Activated CD4-positive, alpha-beta T cell treated with anti-CD3 and anti-CD28 coated beads, Interleukin-2, amount 50 U/mL, for 16 hours (primary cell): ENCODE results near the gene SMCHD1.

Experiments used
- DNase-seq: peaks from one replicate; pipeline ENCODE4 v3.0.0-alpha.2; 2020

Gene SMCHD1

GRCh38 chr18:2655178-2655953, at the start of gene SMCHD1:
TSS of gene SMCHD1 (plus strand) at chr18:2655726. CDS start at chr18:2656076, 350 bp downstream.
- DNase-seq, result peak; percentile 91

DNA sequence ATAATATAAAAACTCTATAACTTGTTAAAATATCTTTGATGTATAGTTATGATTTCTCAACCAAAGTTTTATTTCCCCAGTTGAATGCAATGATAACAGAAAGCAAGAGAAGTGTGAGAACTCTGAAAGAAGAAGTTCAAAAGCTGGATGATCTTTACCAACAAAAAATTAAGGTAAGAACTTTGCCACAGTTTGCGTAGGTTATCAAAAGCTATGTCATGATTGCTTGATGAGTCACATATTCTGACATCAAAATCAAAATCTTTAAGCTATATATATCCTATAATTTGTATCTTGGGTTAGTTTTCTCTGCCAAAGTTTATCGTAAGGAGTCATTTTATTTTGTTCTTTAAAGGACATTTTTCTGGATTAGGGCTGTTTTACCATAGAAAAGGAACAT, 49.2 kb upstream of the SMCHD1 start:
- no peak for DNase-seq

GRCh38 chr18:2609604-2610003, 45.9 kb upstream of the SMCHD1 start:
- no peak for DNase-seq

DNA sequence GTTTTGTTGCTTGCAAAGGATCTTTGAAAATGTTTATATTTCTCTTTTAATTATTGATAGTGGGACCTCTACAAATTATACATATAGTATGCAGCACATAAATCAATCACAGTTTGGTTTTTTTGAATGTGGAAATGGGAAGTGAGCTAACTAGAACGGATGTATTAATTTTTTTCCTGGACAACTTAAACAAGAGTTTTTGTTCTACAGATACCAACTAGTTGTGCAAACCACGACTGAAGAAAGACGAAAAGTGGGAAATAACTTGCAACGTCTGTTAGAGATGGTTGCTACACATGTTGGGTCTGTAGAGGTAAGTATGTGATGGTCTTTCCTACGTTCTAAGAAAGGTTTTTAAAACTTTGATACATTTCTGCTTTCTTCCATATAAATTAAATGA, 45.0 kb upstream of the SMCHD1 start:
- no peak for DNase-seq

DNA sequence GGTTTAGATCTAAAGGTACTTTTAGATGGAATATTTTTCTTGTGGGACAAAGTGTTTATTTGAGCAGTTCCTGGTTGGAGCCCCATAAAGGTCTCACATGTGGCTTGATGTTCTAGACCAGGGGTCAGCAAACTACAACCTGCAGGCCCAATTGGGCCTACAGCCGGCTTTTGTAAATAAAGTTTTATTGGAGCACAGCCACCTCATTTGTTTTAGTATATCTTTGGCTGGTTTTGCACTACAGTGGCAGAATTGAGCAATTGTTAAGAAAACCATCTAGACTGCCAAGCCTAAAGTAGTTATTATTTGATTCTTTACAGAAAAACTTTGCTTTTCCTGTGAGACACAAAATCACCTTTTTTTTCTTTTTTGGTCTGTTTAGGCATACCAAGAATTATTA, 42.5 kb upstream of the SMCHD1 start:
- no peak for DNase-seq

DNA sequence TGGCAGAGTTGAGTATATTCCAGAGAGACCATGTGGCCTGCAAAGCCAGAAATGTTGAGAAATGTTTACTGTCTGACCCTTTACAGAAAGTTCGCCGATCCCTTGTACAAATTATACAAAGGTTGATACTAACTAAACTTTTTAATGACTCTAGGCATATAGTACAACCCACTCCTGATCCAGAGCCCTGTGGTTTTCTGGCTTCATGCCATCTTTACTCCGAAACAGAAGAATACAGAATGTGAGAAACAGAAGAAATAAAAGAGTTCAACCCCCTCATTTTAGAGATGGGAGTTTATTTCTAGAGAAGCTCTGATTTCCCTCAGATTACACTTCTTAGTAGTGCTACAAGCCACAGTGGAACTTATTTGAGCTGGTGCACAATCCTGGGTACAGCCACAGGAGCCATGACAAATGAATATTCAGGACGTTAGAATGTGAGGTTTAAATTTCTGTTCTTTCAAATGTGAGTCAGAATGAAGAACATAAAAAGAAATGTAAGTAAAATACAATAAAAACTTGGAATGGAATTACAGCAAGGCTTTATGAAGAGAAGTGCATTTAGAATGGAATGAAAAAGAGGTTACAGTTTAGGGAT, 38.0 kb upstream of the SMCHD1 start:
- no peak for DNase-seq

GRCh38 chr18:2618009-2618408, 37.5 kb upstream of the SMCHD1 start:
- no peak for DNase-seq

DNA sequence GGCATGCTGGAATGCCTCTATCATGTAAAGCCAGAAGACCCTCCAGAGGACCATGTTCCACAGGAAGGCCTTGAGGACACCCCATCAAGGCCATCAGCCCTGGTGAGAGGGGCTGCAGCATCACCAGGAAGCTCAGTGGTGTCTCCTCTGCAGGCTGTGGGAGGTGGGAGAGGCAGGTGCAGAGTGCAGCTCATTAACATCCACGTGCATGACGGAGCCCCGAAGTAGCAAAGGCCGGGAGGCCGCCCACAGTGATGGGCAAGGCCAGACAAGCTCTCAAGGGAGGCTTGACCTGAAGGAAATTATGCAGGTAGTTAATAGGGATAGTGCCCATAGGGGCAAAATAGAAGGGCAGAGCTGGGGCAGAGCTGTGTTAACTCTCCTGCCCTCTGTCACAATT, 30.3 kb upstream of the SMCHD1 start:
- no peak for DNase-seq

DNA sequence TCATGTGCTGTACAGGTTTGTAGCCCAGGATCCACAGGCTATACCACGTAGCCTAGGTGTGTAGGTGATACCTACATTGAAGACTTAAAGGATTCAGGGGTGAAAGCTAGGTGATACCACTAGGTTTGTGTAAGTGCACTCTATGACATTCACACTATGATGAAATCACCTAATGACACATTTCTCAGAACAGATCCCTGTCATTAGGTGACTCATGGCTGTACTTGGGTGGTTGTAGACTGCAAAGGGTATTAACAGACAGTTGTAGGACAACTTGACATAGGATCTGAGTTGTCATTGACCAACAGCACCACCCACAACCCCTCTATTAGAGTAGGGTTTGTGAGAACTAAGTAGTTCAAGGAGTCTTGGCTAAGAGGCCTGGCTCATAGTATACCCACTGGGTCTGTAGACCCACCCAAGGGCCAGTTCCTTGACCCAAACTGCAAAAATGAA, 27.7 kb upstream of the SMCHD1 start:
- DNase-seq, result peak; percentile 85

- no peak for DNase-seq
Measured at GRCh38 chr18:2629003-2629402, 26.5 kb upstream of the SMCHD1 start.

DNA sequence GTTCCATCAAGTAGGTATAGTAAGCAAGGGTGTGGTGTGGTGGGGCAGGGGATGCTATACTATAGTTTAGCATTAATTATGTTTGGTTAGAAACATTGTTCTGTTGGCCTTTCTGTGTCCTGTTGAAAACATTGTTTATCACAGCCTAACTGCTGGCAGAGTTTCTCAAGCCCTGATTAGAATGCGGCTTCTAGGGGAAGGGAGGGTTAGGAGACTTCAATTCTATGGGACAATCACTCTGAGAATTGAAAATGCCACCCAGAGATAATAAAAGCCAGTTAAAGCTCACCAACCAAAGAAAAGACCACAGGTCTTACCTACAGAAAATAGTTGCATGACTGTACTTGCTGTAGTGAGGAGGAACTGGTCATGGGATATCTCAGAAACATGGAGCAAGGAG, 19.9 kb upstream of the SMCHD1 start:
- DNase-seq, result no peak

GRCh38 chr18:2636126-2636631, 19.3 kb upstream of the SMCHD1 start:
- DNase-seq, result no peak

DNA sequence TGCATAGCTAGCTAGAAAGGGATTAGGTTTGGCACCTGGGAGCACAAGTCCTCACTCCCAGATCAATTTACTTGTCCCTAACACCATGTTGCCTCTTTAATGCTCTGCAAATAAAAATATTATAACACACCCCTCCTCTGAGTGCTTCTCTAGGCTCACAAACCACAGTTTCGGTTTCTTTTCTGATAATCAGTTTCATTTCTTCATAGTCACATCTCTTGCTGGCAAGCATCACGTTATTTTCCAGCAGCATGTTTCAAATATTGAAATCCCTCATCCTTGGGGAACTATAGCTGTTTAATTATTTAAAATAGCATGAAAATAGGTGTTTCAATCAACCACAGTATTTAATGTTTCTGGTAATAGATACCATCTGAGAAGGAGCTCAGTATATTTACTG, 13.9 kb upstream of the SMCHD1 start:
- peak; percentile 85 for DNase-seq

DNA sequence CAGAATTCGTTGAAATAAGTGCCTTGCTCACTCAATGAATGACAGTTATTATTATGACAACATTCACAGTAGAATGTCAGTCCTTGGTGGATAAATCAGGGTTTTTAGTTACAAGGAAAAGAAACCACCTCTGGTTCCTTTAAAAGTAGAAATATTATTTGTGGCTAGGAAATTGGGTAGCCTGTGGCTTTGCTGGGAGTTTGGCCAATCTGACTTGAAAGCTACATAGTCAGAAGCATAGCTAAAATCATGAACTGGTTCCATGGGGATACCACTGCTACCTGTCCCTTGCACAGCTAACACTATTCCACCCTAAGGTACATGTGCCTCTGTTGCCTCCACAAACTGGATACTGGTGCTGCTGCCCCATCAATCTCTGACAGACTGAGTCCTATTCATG, 12.8 kb upstream of the SMCHD1 start:
- DNase-seq, result no peak

DNA sequence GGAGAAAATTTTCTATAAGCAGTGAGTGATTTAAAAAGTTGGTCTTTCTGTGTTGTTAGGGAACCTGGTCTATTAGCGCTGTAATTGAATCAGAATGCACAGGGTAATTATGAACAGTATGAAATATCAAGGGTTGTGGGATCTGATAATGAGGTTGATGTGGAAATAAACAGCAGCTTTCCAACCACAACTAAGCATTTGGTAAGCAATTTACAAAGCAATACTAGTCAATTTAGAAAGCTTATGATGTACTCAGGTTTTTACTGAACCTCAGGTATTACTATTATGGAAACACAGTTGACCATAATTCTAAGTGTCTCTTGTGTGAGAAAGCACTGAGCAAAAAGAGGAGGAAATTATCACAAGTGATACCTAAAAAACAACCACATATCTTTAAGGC, 11.0 kb upstream of the SMCHD1 start:
- DNase-seq, result peak; percentile 78

GRCh38 chr18:2651981-2652380, 3.5 kb upstream of the SMCHD1 start:
- no peak for DNase-seq

DNA sequence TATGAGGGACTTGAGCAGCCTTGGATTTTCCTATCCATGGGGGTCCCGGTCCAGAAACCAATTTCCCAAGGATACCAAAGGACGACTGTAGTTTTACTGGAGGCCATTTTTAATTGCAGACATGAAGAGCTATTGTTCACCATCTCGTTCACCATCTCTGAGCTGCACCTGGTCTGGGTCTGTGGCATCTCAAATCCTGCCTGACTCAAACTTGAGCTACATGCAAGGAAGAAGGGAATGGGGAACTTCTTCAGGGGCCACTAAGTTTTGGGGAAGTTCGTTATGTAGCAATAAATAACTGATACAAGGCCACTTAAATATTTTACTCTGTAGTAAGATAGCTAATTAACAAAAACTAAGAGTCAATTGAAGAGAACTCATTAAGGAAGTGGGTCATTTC, 2.1 kb upstream of the SMCHD1 start:
- no peak for DNase-seq

DNA sequence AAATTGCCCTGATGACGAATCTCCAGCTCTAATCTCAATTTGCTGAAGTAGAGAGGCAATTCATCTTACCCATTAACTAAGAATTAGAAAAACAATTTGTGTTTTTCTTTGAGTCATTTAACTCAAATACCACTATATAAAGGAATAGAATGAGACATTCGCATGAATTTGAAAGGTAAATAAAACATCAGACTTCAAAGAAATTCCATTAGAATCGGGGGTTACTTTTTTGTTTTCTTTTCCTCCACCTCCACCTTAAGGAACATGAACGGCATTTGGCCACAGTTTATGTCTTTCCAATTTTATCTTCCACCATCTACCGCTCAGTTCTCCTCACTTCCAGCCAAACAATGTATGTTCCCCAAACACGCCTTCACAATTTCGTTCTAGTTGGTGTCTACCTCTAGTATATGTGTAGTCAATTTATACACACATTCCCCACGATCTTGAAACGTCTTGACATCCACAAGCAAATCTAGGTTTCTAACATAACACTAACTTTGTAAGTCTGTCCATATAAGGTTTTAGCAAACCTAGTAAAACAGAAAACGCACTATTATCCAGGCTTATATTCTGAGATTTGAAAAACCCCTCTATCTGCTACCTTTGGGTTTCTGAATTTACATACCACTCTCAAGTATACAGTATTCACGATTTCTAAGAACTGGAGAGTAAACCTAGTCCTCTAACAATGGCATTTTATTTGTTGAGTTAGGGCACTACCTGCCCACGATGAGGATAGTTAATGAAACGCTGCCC, 1.2 kb upstream of the SMCHD1 start:
- no peak for DNase-seq

DNA sequence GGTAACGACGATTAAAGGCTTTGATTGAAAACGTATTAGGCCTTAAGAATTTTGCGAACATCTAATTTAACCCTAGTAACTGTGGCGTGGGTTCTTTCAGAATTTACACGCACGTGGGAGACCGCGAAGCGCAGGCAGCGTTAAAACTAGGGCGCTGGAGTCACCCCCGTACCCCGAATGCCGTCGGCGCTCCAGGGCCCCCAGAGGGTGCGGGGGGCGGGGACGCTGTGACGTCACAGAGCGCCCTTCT, 673 bp upstream of the SMCHD1 start:
- DNase-seq, result peak; percentile 66

- DNase-seq, result no peak
Measured at GRCh38 chr18:2655954-2656236, 369 bp downstream of the SMCHD1 start.

DNA sequence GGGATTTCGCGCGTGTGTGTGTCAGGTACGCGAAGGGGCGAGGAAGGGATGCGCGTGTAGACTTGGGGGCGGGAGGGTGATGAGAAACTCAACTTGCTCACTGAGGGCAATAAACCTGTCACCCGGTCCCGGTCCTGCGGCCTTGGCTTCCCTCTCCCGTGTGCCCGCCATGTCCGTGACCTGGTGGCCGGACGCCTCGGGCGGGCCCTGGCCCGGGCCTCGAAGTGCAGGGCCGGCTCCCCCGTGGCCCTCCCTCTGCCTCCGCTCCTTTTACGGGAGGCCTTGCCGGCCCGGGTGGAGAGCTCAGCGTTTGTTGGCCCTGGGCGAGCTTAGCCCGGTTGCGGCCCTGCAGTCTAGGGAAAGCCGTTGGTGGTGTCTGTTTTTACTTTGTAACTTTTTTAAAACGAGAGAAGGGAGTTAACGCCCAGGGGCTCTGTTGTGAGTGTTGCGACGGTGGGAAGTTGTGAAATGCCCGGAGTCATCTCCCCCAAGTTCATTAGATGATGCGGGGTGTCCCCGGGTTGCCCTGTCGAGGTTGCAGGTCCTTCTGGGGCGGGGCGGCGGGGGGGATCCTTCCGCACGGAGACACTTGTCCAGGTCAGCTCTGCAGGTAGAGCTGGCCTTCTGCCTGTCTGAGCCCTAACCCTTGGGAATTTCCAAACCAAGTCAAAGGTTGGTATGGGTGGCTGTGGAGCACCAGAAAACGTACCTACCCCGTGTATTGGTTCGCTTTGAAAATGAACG, 883 bp downstream of the SMCHD1 start:
- DNase-seq, result peak; percentile 51

GRCh38 chr18:2656981-2657512, 1.5 kb downstream of the SMCHD1 start:
- DNase-seq, result no peak

- peak; percentile 65 for DNase-seq
Measured at GRCh38 chr18:2657788-2658458, 2.4 kb downstream of the SMCHD1 start.
